T-helper 1 cell treated with Interleukin-12 subunit alpha and Interleukin-12 subunit beta and Interleukin-4 antibody, amounts not matched to agents 30 μg/mL and 1 μg/mL, for 36 hours (primary cell): ENCODE measurements around the gene SRCIN1.

Experiments
- H3K27ac Mint-ChIP-seq: one replicate; pipeline ENCODE4 v1.8.0; 2021; ENCODE audit warnings: mild to moderate bottlenecking, mixed read lengths
- H3K27me3 Mint-ChIP-seq: one replicate; pipeline ENCODE4 v1.8.0; 2021; ENCODE audit warnings: low read depth, mixed read lengths
- H3K36me3 Mint-ChIP-seq: one replicate; pipeline ENCODE4 v1.8.0; 2021; ENCODE audit warnings: low read depth, mixed read lengths
- H3K4me1 Mint-ChIP-seq: one replicate; pipeline ENCODE4 v1.8.0; 2021; ENCODE audit warnings: low read depth, mixed read lengths
- H3K4me3 Mint-ChIP-seq: one replicate; pipeline ENCODE4 v1.8.0; 2021; ENCODE audit warnings: mild to moderate bottlenecking, moderate library complexity, mixed read lengths
- H3K9me3 Mint-ChIP-seq: one replicate; pipeline ENCODE4 v1.8.0; 2021; ENCODE audit warnings: mixed read lengths

SRCIN1 gene

GRCh38 chr17:38569701-38570512 lies 35.8 kb downstream of the SRCIN1 start:
- no peaks in the 10 kb centered on the region for H3K36me3 Mint-ChIP-seq
- peaks cover 2% of the 10 kb centered on the region for H3K4me1 Mint-ChIP-seq
- peaks cover 92% of the 10 kb centered on the region for H3K27me3 Mint-ChIP-seq
- no peak overlapping the region for H3K4me3 Mint-ChIP-seq
- no peaks in the 10 kb centered on the region for H3K9me3 Mint-ChIP-seq
- H3K27ac Mint-ChIP-seq: no peak overlapping the region

- no peak overlapping the region for H3K4me3 Mint-ChIP-seq
- H3K27ac Mint-ChIP-seq: no peak overlapping the region
- H3K27me3 Mint-ChIP-seq: peaks cover 92% of the 10 kb centered on the region
- H3K4me1 Mint-ChIP-seq: peaks cover 2% of the 10 kb centered on the region
- no peaks in the 10 kb centered on the region for H3K36me3 Mint-ChIP-seq
- H3K9me3 Mint-ChIP-seq: no peaks in the 10 kb centered on the region
Observed at GRCh38 chr17:38568845-38569510, 36.8 kb downstream of the SRCIN1 start.

GRCh38 chr17:38568274-38568673 lies 37.5 kb downstream of the SRCIN1 start:
- Mint-ChIP-seq H3K9me3 (no peaks in the 10 kb centered on the region), H3K4me1 (peaks cover 2% of the 10 kb centered on the region), H3K27ac (no peak overlapping the region), H3K27me3 (peaks cover 92% of the 10 kb centered on the region), H3K4me3 (no peak overlapping the region), H3K36me3 (no peaks in the 10 kb centered on the region)

- H3K4me3 Mint-ChIP-seq: no peak overlapping the region
- no peaks in the 10 kb centered on the region for H3K36me3 Mint-ChIP-seq
- H3K27ac Mint-ChIP-seq: no peak overlapping the region
- no peaks in the 10 kb centered on the region for H3K4me1 Mint-ChIP-seq
- H3K9me3 Mint-ChIP-seq: no peaks in the 10 kb centered on the region
- peaks cover 96% of the 10 kb centered on the region for H3K27me3 Mint-ChIP-seq
Observed at GRCh38 chr17:38567350-38567749, 38.4 kb downstream of the SRCIN1 start.

- H3K4me3 Mint-ChIP-seq: no peak overlapping the region
- no peaks in the 10 kb centered on the region for H3K4me1 Mint-ChIP-seq
- H3K9me3 Mint-ChIP-seq: no peaks in the 10 kb centered on the region
- H3K36me3 Mint-ChIP-seq: no peaks in the 10 kb centered on the region
- peaks cover 93% of the 10 kb centered on the region for H3K27me3 Mint-ChIP-seq
- peak overlapping the region; percentile 23 for H3K27ac Mint-ChIP-seq
Observed at GRCh38 chr17:38566666-38567031, 39.1 kb downstream of the SRCIN1 start.

GRCh38 chr17:38565853-38566665 lies 39.7 kb downstream of the SRCIN1 start:
- Mint-ChIP-seq H3K4me3 (no peak overlapping the region), H3K27ac (no peak overlapping the region), H3K9me3 (no peaks in the 10 kb centered on the region), H3K27me3 (peaks cover 90% of the 10 kb centered on the region), H3K36me3 (no peaks in the 10 kb centered on the region), H3K4me1 (no peaks in the 10 kb centered on the region)

- Mint-ChIP-seq H3K4me1 (peaks cover 6% of the 10 kb centered on the region), H3K27ac (no peak overlapping the region), H3K27me3 (peaks cover 88% of the 10 kb centered on the region), H3K36me3 (no peaks in the 10 kb centered on the region), H3K4me3 (no peak overlapping the region), H3K9me3 (no peaks in the 10 kb centered on the region)
Observed at GRCh38 chr17:38564869-38565268, 40.9 kb downstream of the SRCIN1 start.

- Mint-ChIP-seq H3K27me3 (peaks cover 84% of the 10 kb centered on the region), H3K36me3 (no peaks in the 10 kb centered on the region), H3K27ac (no peak overlapping the region), H3K4me3 (no peak overlapping the region), H3K9me3 (no peaks in the 10 kb centered on the region), H3K4me1 (peaks cover 9% of the 10 kb centered on the region)
Observed at GRCh38 chr17:38564254-38564837, 41.4 kb downstream of the SRCIN1 start.

GRCh38 chr17:38563362-38564253 lies 42.1 kb downstream of the SRCIN1 start:
- Mint-ChIP-seq H3K27ac (no peak overlapping the region), H3K36me3 (no peaks in the 10 kb centered on the region), H3K9me3 (no peaks in the 10 kb centered on the region), H3K4me1 (peaks cover 16% of the 10 kb centered on the region), H3K27me3 (peaks cover 83% of the 10 kb centered on the region), H3K4me3 (no peak overlapping the region)

GRCh38 chr17:38562903-38563302 lies 42.8 kb downstream of the SRCIN1 start:
- H3K4me3 Mint-ChIP-seq: no peak overlapping the region
- peaks cover 19% of the 10 kb centered on the region for H3K4me1 Mint-ChIP-seq
- H3K27ac Mint-ChIP-seq: no peak overlapping the region
- no peaks in the 10 kb centered on the region for H3K36me3 Mint-ChIP-seq
- H3K27me3 Mint-ChIP-seq: peaks cover 76% of the 10 kb centered on the region
- no peaks in the 10 kb centered on the region for H3K9me3 Mint-ChIP-seq

- peaks cover 21% of the 10 kb centered on the region for H3K4me1 Mint-ChIP-seq
- H3K9me3 Mint-ChIP-seq: no peaks in the 10 kb centered on the region
- H3K4me3 Mint-ChIP-seq: no peak overlapping the region
- H3K27ac Mint-ChIP-seq: no peak overlapping the region
- no peaks in the 10 kb centered on the region for H3K36me3 Mint-ChIP-seq
- peaks cover 68% of the 10 kb centered on the region for H3K27me3 Mint-ChIP-seq
Observed at GRCh38 chr17:38562215-38562569, 43.6 kb downstream of the SRCIN1 start.

GRCh38 chr17:38561416-38562214 lies 44.1 kb downstream of the SRCIN1 start:
- no peak overlapping the region for H3K27ac Mint-ChIP-seq
- H3K36me3 Mint-ChIP-seq: no peaks in the 10 kb centered on the region
- H3K4me3 Mint-ChIP-seq: no peak overlapping the region
- H3K27me3 Mint-ChIP-seq: peaks cover 67% of the 10 kb centered on the region
- no peaks in the 10 kb centered on the region for H3K9me3 Mint-ChIP-seq
- H3K4me1 Mint-ChIP-seq: peaks cover 21% of the 10 kb centered on the region
